Measurements from ENCODE around the gene MRPL32.

Gene MRPL32

GRCh38 chr7:42928754-42929153 lies 3.4 kb upstream of the MRPL32 start:
- no peak for DNase-seq

GRCh38 chr7:42929449-42929848 lies 2.7 kb upstream of the MRPL32 start:
- DNase-seq: no peak

- no peak for DNase-seq
Observed at GRCh38 chr7:42930889-42931288, 1.3 kb upstream of the MRPL32 start.

- DNase-seq: no peak
Observed at GRCh38 chr7:42931447-42931833, 736 bp upstream of the MRPL32 start.

GRCh38 chr7:42932811-42933591 lies 825 bp downstream of the MRPL32 start:
- no peak for DNase-seq

- DNase-seq: no peak
Observed at GRCh38 chr7:42934291-42934690, 2.1 kb downstream of the MRPL32 start.

- DNase-seq: no peak
Observed at GRCh38 chr7:42935861-42936260, 3.7 kb downstream of the MRPL32 start.

GRCh38 chr7:42939457-42940240 lies 7.5 kb downstream of the MRPL32 start:
- no peak for DNase-seq

GRCh38 chr7:42940985-42941847 lies 9.0 kb downstream of the MRPL32 start:
- DNase-seq: peak; percentile 52

GRCh38 chr7:42945821-42946626 lies 13.8 kb downstream of the MRPL32 start:
- no peak for DNase-seq

- DNase-seq: no peak
Observed at GRCh38 chr7:42946627-42946950, 14.4 kb downstream of the MRPL32 start.

- DNase-seq: no peak
Observed at GRCh38 chr7:42947521-42947920, 15.3 kb downstream of the MRPL32 start.

- no peak for DNase-seq
Observed at GRCh38 chr7:42950417-42950816, 18.2 kb downstream of the MRPL32 start.

GRCh38 chr7:42952328-42952727 lies 20.2 kb downstream of the MRPL32 start:
- DNase-seq: no peak

- no peak for DNase-seq
Observed at GRCh38 chr7:42953994-42954393, 21.8 kb downstream of the MRPL32 start.

GRCh38 chr7:42956062-42956461 lies 23.9 kb downstream of the MRPL32 start:
- DNase-seq: no peak

GRCh38 chr7:42959549-42959948 lies 27.4 kb downstream of the MRPL32 start:
- no peak for DNase-seq

- no peak for DNase-seq
Observed at GRCh38 chr7:42960762-42961161, 28.6 kb downstream of the MRPL32 start.

GRCh38 chr7:42961170-42961569 lies 29.0 kb downstream of the MRPL32 start:
- DNase-seq: no peak

- no peak for DNase-seq
Observed at GRCh38 chr7:42964293-42964692, 32.1 kb downstream of the MRPL32 start.

- no peak for DNase-seq
Observed at GRCh38 chr7:42964849-42965805, 33.0 kb downstream of the MRPL32 start.
